CD4-positive, alpha-beta T cell treated with Interleukin-15 for 1 hour (primary cell): ENCODE measurements around the gene PTCH1.

Source experiments
- DNase-seq: peaks from one replicate; pipeline ENCODE4 v3.0.0-alpha.2; 2020

The PTCH1 gene

GRCh38 chr9:95511952-95512708 is 4.6 kb downstream of the PTCH1 start:
- DNase-seq: no peak

DNA sequence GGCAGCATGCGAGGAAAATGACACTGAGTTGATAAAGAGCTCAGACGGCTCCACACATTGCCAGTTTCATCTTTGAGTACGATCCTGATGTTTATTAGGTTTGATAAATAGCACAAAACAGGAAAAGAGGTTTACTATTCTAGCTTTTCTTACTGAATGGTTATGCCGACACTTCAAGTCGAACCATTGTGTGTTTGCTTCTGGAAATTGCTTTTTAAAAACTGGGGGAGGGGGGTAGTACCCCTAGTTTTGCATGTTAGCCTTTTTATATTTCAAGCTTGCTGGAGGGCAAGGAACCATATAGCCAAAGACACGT is 5.2 kb downstream of the PTCH1 start:
- no peak for DNase-seq

- DNase-seq: peak; percentile 80
These were observed 5.8 kb downstream of the PTCH1 start for GRCh38 chr9:95510709-95511615.

DNA sequence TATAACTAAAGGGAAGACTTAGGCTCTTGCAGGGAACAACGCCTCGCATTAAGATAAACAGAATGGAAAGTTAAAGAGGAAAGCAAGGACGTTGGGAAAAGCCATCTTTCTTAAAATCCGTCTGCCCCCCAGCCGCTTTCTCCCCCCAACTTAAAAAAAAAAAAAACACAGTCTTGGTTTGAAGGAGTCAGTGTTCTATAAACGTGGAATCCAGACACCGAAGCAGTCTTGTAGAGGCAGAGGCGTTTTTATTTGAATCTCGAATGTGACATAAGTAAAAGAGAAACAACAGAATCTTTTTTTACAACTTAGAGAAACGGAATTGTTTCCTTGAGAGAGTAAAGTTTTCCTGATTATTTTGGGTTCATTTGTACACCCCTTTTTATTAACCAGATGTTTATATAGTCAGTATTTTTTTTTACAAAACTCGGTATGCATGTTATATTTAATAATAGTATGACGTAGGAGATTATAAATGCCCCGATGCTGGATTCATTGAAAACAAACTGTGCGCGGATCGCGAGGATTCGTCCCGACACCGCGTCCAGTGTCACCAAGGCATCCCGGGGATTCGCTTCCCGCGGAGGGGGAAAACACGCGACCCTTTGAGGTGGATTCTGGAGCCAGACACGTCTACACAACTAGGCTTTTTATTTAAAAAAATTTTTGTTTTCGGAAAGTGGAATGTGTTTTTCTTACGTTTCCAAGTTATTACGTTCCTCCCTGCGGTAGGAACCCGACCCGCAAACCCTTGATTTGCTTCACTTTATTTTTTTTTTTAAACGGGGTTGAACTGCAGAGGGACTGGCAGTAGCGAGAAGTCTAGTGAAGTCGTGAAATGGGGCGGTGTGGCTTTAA is 6.7 kb downstream of the PTCH1 start:
- no peak for DNase-seq

- DNase-seq: peak; percentile 69
These were observed 7.6 kb downstream of the PTCH1 start for GRCh38 chr9:95508968-95509850.

DNA sequence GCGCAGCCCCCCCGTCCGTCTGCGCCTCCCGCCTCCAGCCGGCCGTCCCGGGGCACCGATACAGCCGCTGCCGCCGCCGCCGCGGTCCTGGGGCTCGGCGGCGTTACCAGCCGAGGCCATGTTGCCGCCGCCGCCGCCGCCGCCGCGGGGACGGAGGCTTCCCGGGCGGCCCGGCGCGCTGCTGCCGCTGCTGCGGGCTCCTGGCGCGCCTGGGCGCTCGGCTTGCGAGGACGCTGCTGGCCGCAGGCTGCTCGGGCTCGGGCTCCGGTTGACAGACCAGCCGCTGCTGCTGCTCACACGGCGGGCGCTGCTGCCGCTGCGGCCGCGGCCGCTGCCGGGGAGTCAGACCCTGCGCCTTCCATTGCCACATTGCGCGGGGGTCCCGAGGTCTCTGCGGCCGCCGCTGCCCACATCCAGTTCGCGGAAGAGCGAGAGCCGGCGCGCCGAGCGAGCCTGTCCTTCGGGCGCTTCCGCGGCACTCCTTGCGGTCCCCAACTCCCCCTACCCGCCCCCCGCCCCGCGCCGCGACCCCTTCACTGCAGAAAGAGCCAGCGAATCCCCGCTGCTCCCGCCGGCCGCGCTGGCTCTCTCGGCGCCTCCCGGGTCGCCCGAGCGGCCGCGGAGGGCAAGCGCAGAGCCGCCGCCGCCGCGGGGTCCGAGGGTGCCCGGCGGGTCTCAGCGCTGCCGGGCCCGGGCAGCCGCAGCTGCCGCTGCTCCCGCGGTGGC is 8.4 kb downstream of the PTCH1 start:
- DNase-seq: no peak

- peak; percentile 35 for DNase-seq
These were observed 9.1 kb downstream of the PTCH1 start for GRCh38 chr9:95507464-95508241.

- DNase-seq: peak; percentile 27
These were observed 9.9 kb downstream of the PTCH1 start for GRCh38 chr9:95506678-95507463.

- DNase-seq: no peak
These were observed 10.4 kb downstream of the PTCH1 start for GRCh38 chr9:95506428-95506677.

DNA sequence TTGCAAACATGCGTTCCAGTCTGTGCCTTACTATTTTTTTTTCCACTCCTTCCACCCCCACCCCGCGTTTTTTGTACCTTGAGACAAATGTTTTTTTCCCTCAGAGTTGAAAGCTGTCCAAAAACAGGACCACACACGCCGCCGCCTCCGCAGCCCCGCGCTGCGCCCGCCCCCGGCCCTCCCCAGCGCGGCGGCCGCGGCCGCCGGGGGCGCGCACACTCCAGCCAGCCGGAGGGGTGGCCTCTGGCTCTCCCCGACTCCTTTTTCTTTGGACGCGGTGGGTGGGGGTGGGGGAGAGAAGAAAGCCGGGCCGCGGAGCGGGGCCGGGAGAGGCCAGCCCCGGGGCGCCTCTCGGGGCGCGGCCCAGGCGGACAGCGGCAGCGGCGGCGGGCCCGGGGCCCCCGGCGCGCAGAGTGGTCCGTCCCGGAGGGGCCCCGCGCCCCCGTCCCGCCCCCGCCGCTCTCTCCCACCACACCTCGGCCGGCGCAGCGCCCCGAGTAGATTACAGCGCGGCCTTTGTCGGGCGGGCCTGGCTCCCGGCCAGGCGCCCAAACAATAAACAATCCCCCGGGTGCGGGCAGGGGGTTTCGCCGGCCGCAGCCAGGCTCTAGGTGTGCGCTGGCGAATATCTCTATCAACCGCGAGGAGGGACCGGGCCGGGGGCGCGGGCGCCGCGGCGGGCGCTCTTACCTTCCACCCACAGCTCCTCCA is 10.9 kb downstream of the PTCH1 start:
- DNase-seq: no peak

GRCh38 chr9:95505072-95505716 is 11.6 kb downstream of the PTCH1 start:
- DNase-seq: no peak

DNA sequence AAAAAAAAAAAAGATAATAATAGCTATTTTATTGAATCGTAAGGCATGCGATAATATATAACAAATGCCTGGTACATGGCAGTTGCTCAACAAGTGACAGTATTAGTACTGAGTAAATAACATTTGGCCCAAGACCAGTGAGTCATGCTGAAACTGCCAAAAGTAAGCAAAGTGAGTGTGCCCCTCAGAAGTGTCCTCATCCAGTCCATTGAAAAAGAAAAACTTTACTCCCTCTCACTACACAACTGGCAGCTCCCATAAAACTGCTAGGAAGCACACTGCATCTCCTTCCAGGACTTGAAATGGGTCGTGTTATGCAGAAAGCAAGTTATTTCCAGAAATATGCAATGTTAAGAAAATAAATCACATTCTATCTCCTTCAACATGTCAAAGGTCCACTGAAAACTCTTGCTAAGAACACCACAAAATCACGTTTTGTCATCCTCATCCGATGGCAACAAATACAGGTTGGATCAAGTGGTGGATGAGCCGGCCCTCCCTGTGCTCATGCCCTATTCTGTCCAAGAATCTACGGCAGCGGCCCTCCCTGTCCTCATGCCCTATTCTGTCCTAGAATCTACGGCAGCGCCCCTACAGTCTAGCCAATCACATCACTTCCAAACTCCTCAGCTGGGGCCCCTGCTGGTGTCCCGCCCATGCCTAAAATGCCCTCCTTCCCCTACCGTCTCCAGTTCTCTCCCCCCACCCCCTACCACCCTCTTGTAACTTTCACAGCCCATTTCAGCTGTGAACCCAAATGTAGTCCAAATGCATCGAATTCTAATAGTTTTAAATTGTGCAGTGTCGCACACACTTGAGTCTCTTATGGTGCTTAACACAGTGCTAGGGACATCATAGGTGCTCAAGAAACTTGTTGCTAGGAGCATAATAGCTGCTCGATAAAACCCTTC is 12.5 kb downstream of the PTCH1 start:
- DNase-seq: no peak

DNA sequence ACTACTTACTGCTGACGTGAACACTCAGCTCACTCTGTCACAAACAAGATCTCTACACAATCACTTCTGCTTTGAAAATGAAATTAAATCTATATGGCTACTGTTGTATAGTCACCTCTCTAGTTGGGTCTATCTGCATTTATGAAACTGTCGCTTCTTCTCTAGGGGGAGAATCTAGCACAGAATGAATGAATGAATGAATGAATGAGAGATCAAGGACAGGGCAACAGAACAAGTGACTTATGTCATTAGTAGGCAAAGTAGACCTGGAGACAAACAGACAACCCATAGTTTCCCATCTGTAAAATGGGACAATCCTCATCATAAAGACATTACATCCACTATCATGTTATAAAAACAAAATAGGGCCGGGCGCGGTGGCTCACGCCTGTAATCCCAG is 13.4 kb downstream of the PTCH1 start:
- DNase-seq: no peak

- DNase-seq: no peak
These were observed 14.5 kb downstream of the PTCH1 start for GRCh38 chr9:95502248-95502647.

DNA sequence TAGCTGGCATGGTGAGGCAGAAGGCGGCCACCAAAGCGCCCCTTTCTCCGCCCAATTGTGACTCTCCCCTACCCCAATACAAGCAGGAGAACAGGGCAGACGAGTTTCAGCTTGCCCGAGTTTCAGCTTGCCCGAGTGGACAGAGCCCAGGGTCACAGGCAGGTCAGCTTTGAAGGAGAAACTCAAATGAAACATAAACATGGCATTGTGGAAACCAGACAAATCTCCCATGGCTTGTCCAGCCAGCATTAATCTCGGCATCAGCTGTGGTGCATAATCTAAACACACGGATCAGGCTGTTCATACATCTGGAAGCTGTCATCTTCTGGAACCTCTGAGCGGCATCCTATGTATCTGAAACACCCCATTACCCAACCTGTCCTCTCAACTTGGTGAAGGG is 16.9 kb downstream of the PTCH1 start:
- no peak for DNase-seq

DNA sequence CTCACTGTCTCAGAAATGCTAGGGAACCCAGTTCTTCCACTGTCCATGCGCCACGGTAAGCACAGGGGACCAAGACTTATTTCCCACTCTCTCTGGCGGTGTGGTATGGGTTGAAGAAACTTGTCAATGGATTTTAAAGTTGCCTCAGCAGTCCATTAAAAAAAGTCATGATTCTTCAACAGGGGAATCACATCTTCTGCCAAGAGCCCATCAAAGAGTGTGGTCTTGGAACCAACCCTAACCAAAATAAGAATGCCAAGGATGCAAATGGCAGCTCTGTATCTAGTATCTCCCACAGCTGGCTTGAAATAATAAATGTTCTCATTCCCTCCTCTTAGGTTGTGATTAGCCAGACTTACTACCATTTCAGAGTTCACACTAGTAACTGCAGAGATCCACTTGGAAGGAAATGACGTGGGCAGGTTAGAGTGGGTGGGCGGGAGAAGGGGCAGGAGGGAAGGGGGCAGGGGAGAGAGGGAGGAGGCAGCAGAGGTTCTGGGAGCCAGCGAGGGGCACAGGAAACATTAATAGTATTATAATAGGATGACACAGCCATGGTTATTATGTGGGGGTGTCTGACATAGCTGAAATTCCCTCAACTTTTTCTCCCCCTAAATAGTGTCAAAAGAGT is 17.6 kb downstream of the PTCH1 start:
- DNase-seq: no peak

- no peak for DNase-seq
These were observed 18.1 kb downstream of the PTCH1 start for GRCh38 chr9:95498641-95499040.
